NCI-H1417 treated with DMSO at 0.1 percent for 48 hours (cell line): ENCODE measurements around the gene ENOX2.
"Not testable (repeated sequence)": the region's sequence is repeated elsewhere in the genome, so short reads cannot be mapped to it uniquely, and the experiment has no call there.

Experiments
- DNase-seq: peaks from one replicate; lab custom pipeline; 2025; lab: John Stamatoyannopoulos, UW

ENOX2 gene

GRCh38 chrX:130825525-130825924, 77.5 kb downstream of the ENOX2 start:
- peak; percentile 28 for DNase-seq

- not testable (repeated sequence) for DNase-seq
Observed at GRCh38 chrX:130819367-130819766, 83.6 kb downstream of the ENOX2 start.

- DNase-seq, result not testable (repeated sequence)
Observed at GRCh38 chrX:130813932-130814331, 89.1 kb downstream of the ENOX2 start.

- no peak for DNase-seq
Observed at GRCh38 chrX:130810561-130810960, 92.4 kb downstream of the ENOX2 start.

- no peak for DNase-seq
Observed at GRCh38 chrX:130805903-130806302, 97.1 kb downstream of the ENOX2 start.

GRCh38 chrX:130803537-130803936, 99.5 kb downstream of the ENOX2 start:
- no peak for DNase-seq

- DNase-seq, result no peak
Observed at GRCh38 chrX:130801901-130802300, 101.1 kb downstream of the ENOX2 start.

- DNase-seq, result no peak
Observed at GRCh38 chrX:130799393-130799792, 103.6 kb downstream of the ENOX2 start.

- peak; percentile 10 for DNase-seq
Observed at GRCh38 chrX:130793975-130794374, 109.0 kb downstream of the ENOX2 start.

- DNase-seq, result not testable (repeated sequence)
Observed at GRCh38 chrX:130791870-130792269, 111.1 kb downstream of the ENOX2 start.

- no peak for DNase-seq
Observed at GRCh38 chrX:130789793-130790192, 113.2 kb downstream of the ENOX2 start.

- DNase-seq, result no peak
Observed at GRCh38 chrX:130788786-130789581, 114.0 kb downstream of the ENOX2 start.

GRCh38 chrX:130786030-130786429, 117.0 kb downstream of the ENOX2 start:
- DNase-seq, result no peak

GRCh38 chrX:130778773-130779172, 124.2 kb downstream of the ENOX2 start:
- DNase-seq, result no peak

GRCh38 chrX:130775849-130776248, 127.2 kb downstream of the ENOX2 start:
- DNase-seq, result no peak

- peak; percentile 53 for DNase-seq
Observed at GRCh38 chrX:130772776-130773143, 130.2 kb downstream of the ENOX2 start.

- DNase-seq, result no peak
Observed at GRCh38 chrX:130772105-130772775, 130.8 kb downstream of the ENOX2 start.

GRCh38 chrX:130771648-130772047, 131.4 kb downstream of the ENOX2 start:
- no peak for DNase-seq

GRCh38 chrX:130771230-130771629, 131.8 kb downstream of the ENOX2 start:
- DNase-seq, result no peak

- no peak for DNase-seq
Observed at GRCh38 chrX:130770615-130771014, 132.4 kb downstream of the ENOX2 start.

- no peak for DNase-seq
Observed at GRCh38 chrX:130769835-130770234, 133.2 kb downstream of the ENOX2 start.

- DNase-seq, result no peak
Observed at GRCh38 chrX:130758072-130758471, 144.9 kb downstream of the ENOX2 start.

GRCh38 chrX:130756233-130756632, 146.8 kb downstream of the ENOX2 start:
- no peak for DNase-seq

- DNase-seq, result no peak
Observed at GRCh38 chrX:130754353-130754752, 148.7 kb downstream of the ENOX2 start.
